ENCODE measurements around the gene PAPOLA.

GRCh38 chr14:96571311-96571710 is 69.1 kb downstream of the PAPOLA start:
- TF ChIP-seq CTCF (IDR thresholded peaks at IDR 0.05) (no peak), SIN3A (IDR thresholded peaks at IDR 0.05; ENCODE audit: borderline replicate concordance, insufficient read depth, low read depth, low read length) (no peak), POLR2AphosphoS5 (IDR thresholded peaks at IDR 0.05; ENCODE audit: low read depth, low read length) (no peak)

Measured in Panc1 (cell line).